WTC11 (cell line): Measurements from ENCODE around the gene ACVR2B. TPM values are rescaled to one million over a fixed set of nuclear protein-coding genes. Genes with fewer than 3 reads are reported as not detected.

Experiments
- ATAC-seq: fragments of 200-7000 bp; cut with Tn5 transposase; 2 replicates; pipeline ENCODE4 v1.10.0; 2021; ENCODE audit warnings: mild to moderate bottlenecking, moderate library complexity
- CTCF ChIA-PET: fragments of 300-600 bp; sonication (Branson Sonifier 250); formaldehyde crosslinking; loops from one replicate; lab custom pipeline; 2021; ENCODE audit warnings: antibody characterized with exemption; lab: Charles Lee
- POLR2A ChIA-PET: fragments of 350-600 bp; sonication (Branson Sonifier 250); formaldehyde crosslinking; loops from one replicate; lab custom pipeline; 2021; ENCODE audit warnings: antibody characterized with exemption; lab: Charles Lee
- DNase-seq: peaks from one replicate; pipeline ENCODE4 v3.0.0; 2021; ENCODE audit warnings: low spot score
- H3K27ac Mint-ChIP-seq: 2 replicates; pipeline ENCODE4 v1.8.0; 2021; ENCODE audit warnings: mixed read lengths
- H3K27me3 Mint-ChIP-seq: 2 replicates; pipeline ENCODE4 v1.8.0; 2021; ENCODE audit warnings: low read depth, mild to moderate bottlenecking, moderate library complexity, mixed read lengths
- H3K36me3 Mint-ChIP-seq: 2 replicates; pipeline ENCODE4 v1.8.0; 2021; ENCODE audit warnings: mixed read lengths
- H3K4me1 Mint-ChIP-seq: 2 replicates; pipeline ENCODE4 v1.8.0; 2022; ENCODE audit warnings: mixed read lengths
- H3K4me3 Mint-ChIP-seq: 2 replicates; pipeline ENCODE4 v1.8.0; 2021; ENCODE audit warnings: mild to moderate bottlenecking, moderate library complexity, mixed read lengths
- H3K9me3 Mint-ChIP-seq: 2 replicates; pipeline ENCODE4 v1.8.0; 2021; ENCODE audit warnings: mixed read lengths
- CBFB ChIP-seq: sonication (generic); formaldehyde crosslinking; IDR thresholded peaks from 2 replicates; pipeline ENCODE4 v1.8.1; 2022; ENCODE audit warnings: mild to moderate bottlenecking, low read depth, missing genetic modification reagents
- FOXK1 ChIP-seq: sonication (generic); formaldehyde crosslinking; IDR thresholded peaks from 2 replicates; pipeline ENCODE4 v1.8.0; 2022; ENCODE audit warnings: mild to moderate bottlenecking, moderate library complexity, missing genetic modification reagents
- FOXP1 ChIP-seq: sonication (generic); formaldehyde crosslinking; IDR thresholded peaks from 2 replicates; pipeline ENCODE4 v1.8.0; 2022; ENCODE audit warnings: missing genetic modification reagents, mild to moderate bottlenecking, moderate library complexity, borderline replicate concordance
- GABPB1 ChIP-seq: sonication (generic); formaldehyde crosslinking; IDR thresholded peaks from 2 replicates; pipeline ENCODE4 v1.8.1; 2023; ENCODE audit warnings: mild to moderate bottlenecking, missing genetic modification reagents
- GTF2I ChIP-seq: fragments of 250-450 bp; sonication (Bioruptor Pico); conservative IDR thresholded peaks from 2 replicates; pipeline ENCODE4 v1.4.0; 2021; ENCODE audit warnings: mild to moderate bottlenecking
- HMGA2 ChIP-seq: fragments of 250-450 bp; sonication (Bioruptor Pico); IDR thresholded peaks from 2 replicates; pipeline ENCODE4 v1.4.0; 2021; ENCODE audit warnings: mild to moderate bottlenecking, moderate library complexity
- MYBL2 ChIP-seq: sonication (generic); formaldehyde crosslinking; IDR thresholded peaks from 2 replicates; pipeline ENCODE4 v1.8.1; 2023; ENCODE audit warnings: mild to moderate bottlenecking, moderate library complexity, missing genetic modification reagents
- NFATC4 ChIP-seq: fragments of 250-450 bp; sonication (Bioruptor Pico); IDR thresholded peaks from 2 replicates; pipeline ENCODE4 v1.9.0; 2021; ENCODE audit warnings: mild to moderate bottlenecking
- NR2C2 ChIP-seq: sonication (generic); formaldehyde crosslinking; IDR thresholded peaks from 2 replicates; pipeline ENCODE4 v1.8.0; 2022; ENCODE audit warnings: mild to moderate bottlenecking, missing genetic modification reagents
- PRRX2 ChIP-seq: fragments of 250-450 bp; sonication (Bioruptor Pico); IDR thresholded peaks from 2 replicates; pipeline ENCODE4 v1.8.0; 2021; ENCODE audit warnings: mild to moderate bottlenecking
- RORB ChIP-seq: fragments of 250-450 bp; sonication (Bioruptor Pico); IDR thresholded peaks from 2 replicates; pipeline ENCODE4 v1.9.0; 2021; ENCODE audit warnings: mild to moderate bottlenecking
- TEAD4 ChIP-seq: sonication (generic); formaldehyde crosslinking; IDR thresholded peaks from 2 replicates; pipeline ENCODE4 v1.8.0; 2022; ENCODE audit warnings: mild to moderate bottlenecking, missing genetic modification reagents
- ZNF416 ChIP-seq: fragments of 250-450 bp; sonication (Bioruptor Pico); IDR thresholded peaks from 2 replicates; pipeline ENCODE4 v1.9.0; 2021; ENCODE audit warnings: mild to moderate bottlenecking, inconsistent platforms
- ZNF671 ChIP-seq: fragments of 250-450 bp; sonication (Bioruptor Pico); IDR thresholded peaks from 2 replicates; pipeline ENCODE4 v1.8.0; 2021; ENCODE audit warnings: mild to moderate bottlenecking
- total RNA-seq: library from RNA; stranded (reverse); gene quantifications from 3 replicates; pipeline ENCODE4 v1.2.3, GENCODE V29; 2021
- TF ChIP-seq, protein P1 (sequence below): sonication (generic); formaldehyde crosslinking; IDR thresholded peaks from 2 replicates; pipeline ENCODE4 v1.8.1; 2022; ENCODE audit warnings: low read depth, missing genetic modification reagents, borderline replicate concordance
- TF ChIP-seq, protein P2 (sequence below): sonication (generic); formaldehyde crosslinking; IDR thresholded peaks from 2 replicates; pipeline ENCODE4 v1.8.0; 2022; ENCODE audit warnings: mild to moderate bottlenecking, missing genetic modification reagents
- TF ChIP-seq, protein P3 (sequence below): fragments of 250-450 bp; sonication (Bioruptor Pico); IDR thresholded peaks from 2 replicates; pipeline ENCODE4 v1.8.0; 2021; ENCODE audit warnings: mild to moderate bottlenecking

ACVR2B gene
- total RNA-seq, 1 experiment from 2014 or later, result 104 TPM

DNA sequence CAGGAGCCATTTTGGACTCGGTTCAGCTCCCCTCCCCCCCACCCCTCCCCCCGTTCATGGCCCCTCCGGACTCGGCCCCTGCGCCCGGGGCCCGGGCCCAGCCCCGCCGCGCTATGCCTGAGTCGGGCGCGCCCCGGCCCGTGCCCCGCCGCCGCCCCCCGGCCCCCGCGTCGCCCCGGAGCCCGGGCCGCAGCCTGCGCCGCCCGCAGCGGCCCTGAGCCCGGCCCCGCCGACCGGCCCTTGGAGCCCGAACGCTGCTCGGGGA, 155 bp downstream of the ACVR2B start:
- POLR2A ChIA-PET, result no interaction called here
- no peaks in the 10 kb centered on the region; the same call in 1 of the 2 replicates for H3K27me3 Mint-ChIP-seq
- peak overlapping the region; percentile 80 for H3K4me3 Mint-ChIP-seq
- no peak for ATAC-seq
- H3K4me1 Mint-ChIP-seq, result peaks cover 36% of the 10 kb centered on the region
- no peak overlapping the region for H3K27ac Mint-ChIP-seq
- peaks cover 6% of the 10 kb centered on the region for H3K36me3 Mint-ChIP-seq
- H3K9me3 Mint-ChIP-seq, result peaks cover 13% of the 10 kb centered on the region
- no peak for DNase-seq
- CTCF ChIA-PET, result interaction anchor here (1.4 to 1.6 kb wide), 3 partner anchors 42 to 457 kb away, joined by 3 to 20 read pairs (median 4); partner anchors contain the start of genes EXOG and XYLB
- TF ChIP-seq GABPB1 (CRISPR knock-in tag) (no peak), FOXK1 (CRISPR knock-in tag) (no peak), NFATC4 (CRISPR knock-in tag) (no peak), TEAD4 (no peak), PRRX2 (CRISPR knock-in tag) (0 out of 2 replicates have a peak, but pooled peaks have one; percentile 28), GTF2I (CRISPR knock-in tag) (no peak)
- TF ChIP-seq, protein P1, sequence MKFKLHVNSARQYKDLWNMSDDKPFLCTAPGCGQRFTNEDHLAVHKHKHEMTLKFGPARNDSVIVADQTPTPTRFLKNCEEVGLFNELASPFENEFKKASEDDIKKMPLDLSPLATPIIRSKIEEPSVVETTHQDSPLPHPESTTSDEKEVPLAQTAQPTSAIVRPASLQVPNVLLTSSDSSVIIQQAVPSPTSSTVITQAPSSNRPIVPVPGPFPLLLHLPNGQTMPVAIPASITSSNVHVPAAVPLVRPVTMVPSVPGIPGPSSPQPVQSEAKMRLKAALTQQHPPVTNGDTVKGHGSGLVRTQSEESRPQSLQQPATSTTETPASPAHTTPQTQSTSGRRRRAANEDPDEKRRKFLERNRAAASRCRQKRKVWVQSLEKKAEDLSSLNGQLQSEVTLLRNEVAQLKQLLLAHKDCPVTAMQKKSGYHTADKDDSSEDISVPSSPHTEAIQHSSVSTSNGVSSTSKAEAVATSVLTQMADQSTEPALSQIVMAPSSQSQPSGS (CRISPR knock-in tag), result no peak

DNA sequence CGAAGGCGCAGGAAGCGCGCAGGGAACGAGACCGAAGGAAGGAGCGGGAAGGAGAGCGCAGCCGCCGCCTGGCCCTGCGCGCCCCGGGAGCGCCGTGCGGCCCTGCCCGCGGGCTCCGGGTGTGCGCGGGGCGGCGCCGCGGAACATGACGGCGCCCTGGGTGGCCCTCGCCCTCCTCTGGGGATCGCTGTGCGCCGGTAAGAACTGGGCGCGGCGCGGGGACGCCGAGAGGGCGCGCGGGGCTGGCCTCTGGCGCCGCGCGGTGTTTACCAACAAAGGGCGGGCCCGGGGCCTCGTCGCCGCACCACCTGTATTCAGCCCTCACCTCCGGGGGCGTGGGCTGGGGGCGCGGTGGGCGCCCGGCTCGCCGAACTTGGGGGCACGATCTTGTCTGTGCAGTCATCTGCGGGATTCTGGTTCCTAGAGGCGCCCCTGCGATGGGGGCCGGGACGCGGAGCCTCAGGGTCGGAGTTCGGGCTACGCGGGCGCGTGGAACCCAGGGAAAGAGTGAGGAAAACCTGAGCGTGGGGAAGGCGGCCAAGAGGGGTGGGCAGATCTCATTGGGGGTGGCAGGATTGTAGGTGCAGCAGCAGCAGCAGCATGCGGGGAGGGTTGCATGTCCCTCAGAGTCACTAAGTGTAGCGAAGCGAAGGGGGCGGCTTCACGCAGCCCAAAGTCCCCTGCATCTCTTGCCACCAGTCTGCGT, 641 bp downstream of the ACVR2B start:
- H3K9me3 Mint-ChIP-seq, result peaks cover 13% of the 10 kb centered on the region
- CTCF ChIA-PET, result interaction anchor here (1.1 to 2.4 kb wide), 2 partner anchors 107 to 318 kb away, joined by 3 to 13 read pairs; partner anchors contain the start of genes ACAA1 and XYLB
- POLR2A ChIA-PET, result interaction anchor here (0.6 to 1.6 kb wide), 2 partner anchors 15 to 31 kb away, joined by 4 to 5 read pairs; no protein-coding TSS in a partner anchor
- ATAC-seq, result no peak; the same call in 1 of the 2 replicates
- peak overlapping the region; percentile 98 for H3K4me3 Mint-ChIP-seq
- peak; percentile 31 for DNase-seq
- TF ChIP-seq, protein P2, sequence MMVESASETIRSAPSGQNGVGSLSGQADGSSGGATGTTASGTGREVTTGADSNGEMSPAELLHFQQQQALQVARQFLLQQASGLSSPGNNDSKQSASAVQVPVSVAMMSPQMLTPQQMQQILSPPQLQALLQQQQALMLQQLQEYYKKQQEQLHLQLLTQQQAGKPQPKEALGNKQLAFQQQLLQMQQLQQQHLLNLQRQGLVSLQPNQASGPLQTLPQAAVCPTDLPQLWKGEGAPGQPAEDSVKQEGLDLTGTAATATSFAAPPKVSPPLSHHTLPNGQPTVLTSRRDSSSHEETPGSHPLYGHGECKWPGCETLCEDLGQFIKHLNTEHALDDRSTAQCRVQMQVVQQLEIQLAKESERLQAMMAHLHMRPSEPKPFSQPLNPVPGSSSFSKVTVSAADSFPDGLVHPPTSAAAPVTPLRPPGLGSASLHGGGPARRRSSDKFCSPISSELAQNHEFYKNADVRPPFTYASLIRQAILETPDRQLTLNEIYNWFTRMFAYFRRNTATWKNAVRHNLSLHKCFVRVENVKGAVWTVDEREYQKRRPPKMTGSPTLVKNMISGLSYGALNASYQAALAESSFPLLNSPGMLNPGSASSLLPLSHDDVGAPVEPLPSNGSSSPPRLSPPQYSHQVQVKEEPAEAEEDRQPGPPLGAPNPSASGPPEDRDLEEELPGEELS (CRISPR knock-in tag), result 0 out of 2 replicates have a peak, but pooled peaks have one; percentile 24
- peak; percentile 75; the same call in 1 of the 2 replicates for TF ChIP-seq FOXK1 (CRISPR knock-in tag)
- no peak for TF ChIP-seq ZNF671 (CRISPR knock-in tag)
- TF ChIP-seq FOXP1 (CRISPR knock-in tag), result 0 out of 2 replicates have a peak, but pooled peaks have one; percentile 34
- TF ChIP-seq, protein P3, sequence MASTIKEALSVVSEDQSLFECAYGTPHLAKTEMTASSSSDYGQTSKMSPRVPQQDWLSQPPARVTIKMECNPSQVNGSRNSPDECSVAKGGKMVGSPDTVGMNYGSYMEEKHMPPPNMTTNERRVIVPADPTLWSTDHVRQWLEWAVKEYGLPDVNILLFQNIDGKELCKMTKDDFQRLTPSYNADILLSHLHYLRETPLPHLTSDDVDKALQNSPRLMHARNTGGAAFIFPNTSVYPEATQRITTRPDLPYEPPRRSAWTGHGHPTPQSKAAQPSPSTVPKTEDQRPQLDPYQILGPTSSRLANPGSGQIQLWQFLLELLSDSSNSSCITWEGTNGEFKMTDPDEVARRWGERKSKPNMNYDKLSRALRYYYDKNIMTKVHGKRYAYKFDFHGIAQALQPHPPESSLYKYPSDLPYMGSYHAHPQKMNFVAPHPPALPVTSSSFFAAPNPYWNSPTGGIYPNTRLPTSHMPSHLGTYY, result no peak
- 0 out of 2 replicates have a peak, but pooled peaks have one; percentile 1 for TF ChIP-seq MYBL2
- no peak for TF ChIP-seq RORB (CRISPR knock-in tag)
- TF ChIP-seq CBFB (CRISPR knock-in tag), result no peak
- 0 out of 2 replicates have a peak, but pooled peaks have one; percentile 6 for TF ChIP-seq ZNF416
- TF ChIP-seq HMGA2 (CRISPR knock-in tag), result no peak
- TF ChIP-seq NR2C2 (CRISPR knock-in tag), result 0 out of 2 replicates have a peak, but pooled peaks have one; percentile 18
- TF ChIP-seq, all 79 proteins: peak for 6
- Mint-ChIP-seq H3K4me1 (peaks cover 40% of the 10 kb centered on the region), H3K27ac (peak overlapping the region; percentile 98), H3K36me3 (peaks cover 6% of the 10 kb centered on the region), H3K27me3 (no peaks in the 10 kb centered on the region; the same call in 1 of the 2 replicates)
